ENCODE data around the gene PCNT. TPM values are rescaled to one million over a fixed set of nuclear protein-coding genes. Genes with fewer than 3 reads are reported as not detected.
"Not testable (repeated sequence)": the region's sequence is repeated elsewhere in the genome, so short reads cannot be mapped to it uniquely, and the experiment has no call there.

PCNT gene
- total RNA-seq, 1 experiment from 2014 or later, result 20.5 TPM

DNA sequence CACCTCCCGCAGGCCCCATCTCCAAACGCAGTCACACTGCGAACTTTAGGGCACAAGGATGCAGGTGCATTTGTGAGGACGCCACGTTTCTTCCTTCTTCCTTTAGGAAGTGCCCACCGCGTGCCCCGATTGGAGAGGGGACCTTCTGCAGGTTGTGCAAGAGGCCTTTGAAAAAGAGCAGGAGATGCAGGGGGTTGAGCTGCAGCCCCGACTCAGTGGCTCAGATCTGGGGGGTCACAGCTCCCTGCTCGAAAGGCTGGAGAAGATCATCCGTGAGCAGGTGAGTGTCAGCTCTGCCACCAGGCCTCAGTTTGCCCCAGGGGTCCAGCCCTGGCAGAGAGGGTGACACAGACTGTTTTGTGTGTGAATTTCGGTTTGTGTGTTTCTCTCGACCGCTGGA, 103.6 kb downstream of the PCNT start:
- DNase-seq (ENCODE audit: low spot score), result no peak

DNA sequence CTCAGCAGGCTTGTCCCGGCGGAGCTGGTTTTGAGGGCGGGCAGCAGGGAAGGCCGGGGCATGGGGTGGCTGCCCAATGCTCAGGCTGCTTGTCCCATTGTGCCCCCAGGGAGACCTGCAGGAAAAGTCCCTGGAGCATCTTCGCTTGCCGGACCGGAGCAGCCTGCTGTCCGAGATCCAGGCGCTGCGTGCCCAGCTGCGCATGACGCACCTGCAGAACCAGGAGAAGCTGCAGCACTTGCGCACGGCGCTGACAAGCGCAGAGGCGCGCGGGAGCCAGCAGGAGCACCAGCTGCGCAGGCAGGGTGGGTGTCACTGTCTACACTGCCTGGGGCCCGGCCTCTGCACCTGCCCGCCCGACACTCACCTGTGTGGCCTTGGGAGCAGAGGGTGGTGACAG, 104.3 kb downstream of the PCNT start:
- no peak for DNase-seq (ENCODE audit: low spot score)

DNA sequence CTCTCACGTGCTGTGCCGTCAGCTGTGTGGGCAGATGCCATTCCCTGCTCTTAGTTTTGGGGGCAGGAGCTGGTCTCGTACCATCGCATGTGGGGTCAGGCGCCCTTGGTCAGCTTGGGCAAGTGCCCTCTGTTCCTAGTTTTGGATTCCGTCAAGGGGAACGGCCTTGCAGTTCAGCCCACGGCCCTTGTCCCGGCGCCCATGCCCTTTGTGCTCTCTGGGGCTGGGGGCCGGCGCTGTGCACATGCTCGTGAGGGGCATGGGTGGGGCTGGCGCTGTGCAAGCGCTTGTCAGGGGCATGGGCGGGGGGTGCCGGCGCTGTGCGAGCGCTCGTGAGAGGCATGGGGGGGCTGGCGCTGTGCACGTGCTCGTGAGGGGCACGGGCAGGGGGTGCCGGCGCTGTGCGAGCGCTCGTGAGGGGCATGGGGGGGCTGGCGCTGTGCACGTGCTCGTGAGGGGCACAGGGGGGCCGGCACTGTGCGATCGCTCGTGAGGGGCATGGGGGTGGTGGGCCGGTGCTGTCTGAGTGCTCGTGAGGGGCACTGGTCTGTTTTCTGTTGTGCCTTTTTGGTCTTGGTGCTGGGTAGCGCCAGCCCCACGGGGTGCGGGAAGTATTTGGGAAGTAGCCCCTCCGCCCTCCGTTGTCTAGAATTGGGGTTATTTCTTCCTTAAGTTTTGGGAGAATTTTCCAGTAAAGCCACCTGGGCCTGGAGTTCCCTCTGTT, 105.2 kb downstream of the PCNT start:
- no peak for DNase-seq (ENCODE audit: low spot score)

DNA sequence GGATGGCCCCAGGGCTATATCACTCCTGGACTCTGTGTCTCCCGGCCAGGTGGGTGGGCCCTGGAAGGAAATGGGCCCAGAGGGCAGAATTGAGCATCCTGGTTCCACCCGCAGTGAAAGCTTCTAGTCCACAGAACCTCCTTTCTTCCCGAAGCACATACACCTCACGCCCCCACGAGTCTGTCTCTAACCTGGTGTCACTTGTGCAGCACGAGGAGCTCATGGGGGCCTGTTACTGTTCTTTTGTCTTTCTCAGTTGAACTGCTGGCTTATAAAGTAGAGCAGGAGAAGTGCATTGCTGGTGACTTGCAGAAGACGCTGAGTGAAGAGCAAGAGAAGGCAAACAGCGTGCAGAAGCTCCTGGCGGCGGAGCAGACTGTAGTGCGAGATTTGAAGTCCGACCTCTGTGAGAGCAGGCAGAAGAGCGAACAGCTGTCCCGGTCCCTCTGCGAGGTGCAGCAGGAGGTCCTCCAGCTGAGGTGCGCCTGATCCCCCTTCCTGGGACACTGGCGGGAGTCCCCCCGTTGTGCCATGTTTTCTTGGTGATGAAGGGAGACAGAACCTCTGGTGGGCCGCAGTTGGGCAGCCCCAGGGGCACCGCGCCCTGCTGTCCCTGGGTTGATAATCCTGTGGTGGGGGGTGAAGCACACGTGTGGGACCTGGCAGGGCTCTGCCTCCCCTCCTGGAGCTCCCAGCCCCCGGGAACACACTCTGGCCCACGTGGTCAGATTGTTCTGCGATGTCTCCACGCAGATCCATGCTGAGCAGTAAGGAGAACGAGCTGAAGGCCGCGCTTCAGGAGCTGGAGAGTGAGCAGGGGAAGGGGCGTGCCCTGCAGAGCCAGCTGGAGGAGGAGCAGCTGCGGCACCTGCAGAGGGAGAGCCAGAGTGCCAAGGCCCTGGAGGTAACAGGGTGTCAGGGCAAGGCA, 106.1 kb downstream of the PCNT start:
- DNase-seq (ENCODE audit: low spot score), result no peak

DNA sequence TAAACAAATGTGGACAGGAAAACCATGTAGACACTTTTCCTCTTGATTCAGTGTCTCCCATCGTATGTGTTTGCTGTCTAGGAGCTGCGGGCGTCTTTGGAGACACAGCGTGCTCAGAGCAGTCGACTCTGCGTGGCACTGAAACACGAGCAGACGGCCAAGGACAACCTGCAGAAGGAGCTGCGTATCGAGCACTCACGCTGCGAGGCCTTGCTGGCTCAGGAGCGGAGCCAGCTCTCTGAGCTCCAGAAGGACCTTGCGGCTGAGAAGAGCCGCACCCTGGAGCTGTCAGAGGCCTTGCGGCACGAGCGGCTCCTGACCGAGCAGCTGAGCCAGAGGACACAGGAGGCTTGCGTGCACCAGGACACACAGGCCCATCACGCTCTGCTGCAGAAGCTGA, 107.5 kb downstream of the PCNT start:
- DNase-seq (ENCODE audit: low spot score), result no peak

DNA sequence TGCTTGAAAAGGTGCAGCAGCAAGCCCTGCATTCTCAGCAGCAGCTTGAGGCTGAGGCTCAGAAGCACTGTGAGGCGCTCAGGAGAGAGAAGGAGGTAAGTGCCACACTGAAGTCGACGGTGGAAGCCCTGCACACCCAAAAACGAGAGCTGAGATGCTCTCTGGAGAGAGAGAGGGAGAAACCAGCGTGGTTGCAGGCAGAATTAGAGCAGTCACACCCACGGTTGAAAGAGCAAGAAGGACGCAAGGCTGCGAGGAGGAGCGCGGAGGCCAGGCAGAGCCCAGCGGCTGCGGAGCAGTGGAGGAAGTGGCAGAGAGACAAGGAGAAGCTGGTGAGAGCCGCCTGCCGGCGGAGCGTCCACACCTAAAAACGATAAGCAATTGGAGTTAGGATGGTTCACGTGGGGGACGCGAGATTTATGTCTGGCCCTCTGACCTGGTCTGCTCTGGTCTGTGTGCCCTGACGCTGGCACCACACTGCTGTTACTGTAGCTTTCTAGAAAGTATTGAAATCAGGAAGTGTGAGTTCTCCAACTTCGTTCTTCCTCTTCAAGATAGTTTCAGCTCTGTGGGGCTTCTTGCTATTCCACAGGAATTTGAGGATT, 108.0 kb downstream of the PCNT start:
- DNase-seq (ENCODE audit: low spot score), result no peak

DNA sequence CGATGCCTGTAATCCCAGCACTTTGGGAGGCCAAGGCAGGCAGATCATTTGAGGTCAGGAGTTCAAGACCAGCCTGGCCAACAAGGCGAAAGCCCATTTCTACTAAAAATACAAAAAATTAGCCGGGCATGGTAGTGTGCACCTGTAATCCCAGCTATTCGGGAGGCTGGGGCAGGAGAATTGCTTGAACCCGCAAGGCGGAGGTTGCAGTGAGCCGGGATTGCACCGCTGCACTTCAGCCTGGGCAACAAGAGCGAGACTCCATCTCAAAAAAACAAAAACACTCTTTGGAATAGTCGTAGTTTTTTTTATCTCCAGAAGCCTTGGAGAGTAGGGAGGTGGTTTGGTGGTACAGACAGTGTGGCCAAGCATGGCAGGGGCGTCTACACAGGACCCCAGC, 109.2 kb downstream of the PCNT start:
- DNase-seq (ENCODE audit: low spot score), result not testable (repeated sequence)

DNA sequence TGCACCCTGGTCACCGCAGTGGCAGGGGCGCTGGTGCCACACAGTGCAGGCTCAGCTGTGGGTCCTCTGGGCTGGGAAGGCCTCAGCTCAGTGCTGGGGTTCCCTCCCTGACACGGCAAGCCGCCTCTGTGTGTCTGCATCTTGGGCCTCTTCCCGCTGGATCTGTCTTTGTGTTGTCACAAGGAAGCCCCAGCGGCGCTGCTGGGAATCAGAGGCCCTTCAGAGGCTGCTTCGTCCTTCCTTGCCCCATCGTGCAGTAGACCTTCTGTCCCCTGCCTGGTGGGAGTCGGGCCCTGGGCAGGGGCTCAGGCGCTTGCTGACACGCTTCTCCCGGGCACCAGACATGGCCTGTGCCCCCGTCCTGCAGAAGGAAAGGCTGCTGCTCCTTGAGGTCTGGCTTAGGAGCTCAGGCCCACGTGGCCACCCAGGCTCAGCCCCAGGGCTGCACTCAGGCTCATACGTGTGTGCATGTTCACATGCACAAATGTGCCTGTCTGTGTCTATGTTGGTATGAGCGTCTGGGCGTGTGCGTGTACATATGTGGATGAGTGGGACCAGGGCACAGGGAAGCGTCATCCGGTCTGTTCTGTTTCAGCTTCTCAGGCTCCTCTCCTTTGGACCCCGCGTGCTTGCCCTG, 110.5 kb downstream of the PCNT start:
- DNase-seq (ENCODE audit: low spot score), result no peak

DNA sequence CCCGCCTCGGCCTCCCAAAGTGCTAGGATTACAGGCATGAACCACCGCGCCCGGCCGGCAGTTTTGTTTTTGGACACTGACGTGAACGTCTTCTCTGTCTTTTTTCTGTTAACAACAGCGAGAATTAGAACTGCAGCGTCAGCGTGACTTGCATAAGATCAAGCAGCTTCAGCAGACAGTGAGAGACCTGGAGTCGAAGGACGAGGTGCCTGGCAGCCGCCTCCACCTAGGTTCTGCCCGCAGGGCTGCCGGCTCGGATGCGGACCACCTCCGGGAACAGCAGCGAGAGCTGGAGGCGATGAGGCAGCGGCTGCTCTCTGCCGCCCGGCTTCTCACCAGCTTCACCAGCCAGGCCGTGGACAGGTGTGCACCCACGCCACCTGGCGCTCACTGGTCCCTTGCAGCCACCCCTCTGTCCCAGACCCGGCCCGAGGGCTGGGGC, 111.9 kb downstream of the PCNT start:
- no peak for DNase-seq (ENCODE audit: low spot score)

DNA sequence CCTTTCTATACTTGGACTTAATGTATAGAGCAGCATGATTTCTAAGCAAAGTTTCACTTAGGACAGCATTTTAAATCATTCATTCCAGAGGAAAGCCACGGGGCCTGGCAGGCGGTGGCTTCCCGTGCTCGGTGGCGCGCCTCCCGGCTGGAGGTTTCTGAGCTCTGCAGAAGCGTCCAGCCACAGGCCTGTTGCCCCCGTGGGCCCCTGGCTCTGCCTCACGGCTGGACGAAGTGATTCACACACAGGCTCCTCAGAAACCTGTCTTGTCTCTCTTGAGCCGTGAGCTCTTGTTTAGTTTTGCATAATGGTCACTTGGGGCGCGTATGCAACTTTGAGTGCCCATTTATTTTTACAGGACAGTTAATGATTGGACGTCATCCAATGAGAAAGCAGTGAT, 112.7 kb downstream of the PCNT start:
- no peak for DNase-seq (ENCODE audit: low spot score)

DNA sequence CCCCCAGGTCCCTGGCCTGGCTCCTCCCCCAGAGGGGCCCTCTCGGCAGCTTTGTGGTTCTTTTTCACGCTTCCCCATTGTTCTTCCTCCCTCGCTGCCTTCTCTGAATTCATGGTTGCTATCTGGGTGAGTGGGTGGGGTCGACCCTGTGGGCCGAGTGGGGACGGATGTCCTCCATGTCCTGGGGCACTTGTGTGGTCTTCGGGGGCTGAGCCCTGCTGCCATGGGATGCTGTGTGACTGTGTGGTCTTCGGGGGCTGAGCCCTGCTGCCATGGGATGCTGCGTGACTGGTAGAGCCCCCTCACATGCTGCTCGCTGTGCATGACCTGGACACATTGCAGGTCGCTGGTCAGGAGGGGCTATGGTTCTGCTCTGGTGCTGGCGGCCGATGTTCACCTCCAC, 113.1 kb downstream of the PCNT start:
- DNase-seq (ENCODE audit: low spot score), result no peak

DNA sequence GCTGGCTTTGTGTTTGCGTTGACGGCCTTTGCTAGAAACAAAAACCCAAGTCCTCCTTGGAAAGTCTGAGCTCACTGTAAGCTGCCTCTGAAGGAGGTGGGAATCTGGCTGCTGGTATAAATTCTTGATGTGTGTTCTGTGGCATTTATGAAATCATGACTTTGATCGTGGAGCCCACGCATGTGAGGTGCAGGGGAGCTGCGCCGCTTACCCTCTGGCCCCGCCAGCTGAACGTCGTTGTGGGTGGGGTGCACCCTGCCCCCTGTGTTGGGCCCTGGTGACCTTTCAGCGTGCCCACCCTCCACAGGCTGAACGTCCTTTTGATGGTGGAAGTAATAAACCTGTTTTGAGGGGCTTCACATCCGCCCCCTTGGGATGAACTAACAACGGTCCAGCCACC, 113.6 kb downstream of the PCNT start:
- DNase-seq (ENCODE audit: low spot score), result no peak

DNA sequence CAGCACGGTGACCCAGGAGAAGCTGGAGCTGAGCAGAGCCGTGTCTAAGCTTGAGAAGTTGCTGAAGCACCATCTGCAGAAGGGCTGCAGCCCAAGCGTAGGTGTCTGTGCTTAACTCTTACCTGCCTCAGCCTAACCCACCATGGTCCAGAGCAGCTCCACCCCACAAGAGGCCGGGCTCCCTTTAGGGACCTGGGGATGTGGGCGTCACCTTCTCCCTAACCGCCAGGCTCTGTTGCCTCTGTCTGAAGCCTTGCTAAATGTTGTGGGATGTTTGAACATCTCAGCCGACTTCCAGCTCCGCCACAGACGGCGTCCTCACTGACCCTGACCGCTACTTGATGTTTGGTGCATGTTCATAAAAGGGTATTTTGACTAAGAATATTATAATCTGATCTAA, 114.3 kb downstream of the PCNT start:
- no peak for DNase-seq (ENCODE audit: low spot score)

DNA sequence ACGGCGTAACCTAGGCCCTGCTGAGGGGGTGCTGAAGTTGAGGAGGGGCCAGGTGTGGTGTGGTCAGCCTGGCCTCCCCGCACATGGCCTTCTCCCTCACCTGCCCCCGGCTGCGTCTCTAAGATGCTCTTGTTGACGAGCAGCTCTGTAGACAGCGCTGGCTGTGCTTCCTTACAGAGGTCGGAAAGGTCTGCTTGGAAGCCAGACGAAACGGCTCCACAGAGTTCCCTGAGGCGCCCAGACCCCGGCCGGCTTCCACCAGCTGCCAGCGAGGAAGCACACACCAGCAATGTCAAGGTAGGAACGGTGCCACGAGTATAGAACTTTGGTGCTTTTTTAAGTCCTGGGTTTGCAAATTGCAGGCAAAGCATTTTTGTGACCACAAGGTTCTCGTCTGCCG, 116.0 kb downstream of the PCNT start:
- no peak for DNase-seq (ENCODE audit: low spot score)

DNA sequence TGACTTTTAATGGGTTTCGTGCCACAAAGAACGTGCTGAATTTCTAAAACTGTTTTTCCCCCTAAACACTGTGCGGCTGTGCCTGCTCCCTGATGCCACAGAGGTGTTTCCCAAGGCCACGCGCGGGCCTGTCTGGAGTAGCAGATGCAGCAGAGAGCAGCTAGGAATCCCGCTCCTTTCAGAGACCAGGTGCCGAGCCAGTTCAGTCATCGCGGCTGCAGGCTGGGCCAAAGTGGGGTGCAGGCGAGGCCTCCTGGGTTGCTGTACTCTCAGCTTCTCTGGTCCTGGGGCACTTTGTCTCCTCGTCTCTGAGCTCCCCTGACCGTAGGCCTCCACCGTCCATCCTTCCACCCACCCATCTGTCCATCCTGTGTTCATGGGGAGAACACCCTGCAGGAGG, 117.4 kb downstream of the PCNT start:
- DNase-seq (ENCODE audit: low spot score), result no peak

DNA sequence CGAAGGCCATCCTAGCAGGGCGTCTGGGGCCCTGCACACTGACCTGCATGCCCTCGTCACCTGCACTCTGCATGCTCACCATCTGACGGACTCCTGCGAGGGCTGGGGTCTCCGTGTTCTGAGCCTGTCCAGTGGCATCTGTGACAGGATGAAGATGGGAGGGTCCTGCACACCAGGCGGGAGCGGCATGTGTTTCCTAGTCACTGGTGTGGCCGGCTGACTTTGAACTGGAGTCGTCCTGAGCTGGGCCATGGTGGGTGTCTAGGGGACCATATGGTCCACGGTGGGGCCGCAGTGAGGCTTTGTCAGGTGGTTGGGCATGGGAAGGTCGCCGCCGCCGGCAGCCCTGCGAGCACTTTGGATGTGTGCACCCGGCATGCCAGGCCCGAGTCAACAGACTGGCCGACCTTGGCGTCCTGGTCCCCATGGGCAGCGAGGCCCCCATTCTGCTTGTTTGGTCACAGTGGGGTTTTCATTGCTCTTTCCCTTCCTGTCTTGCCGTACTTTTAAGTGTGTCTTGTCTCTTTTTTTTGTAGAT, 118.1 kb downstream of the PCNT start:
- no peak for DNase-seq (ENCODE audit: low spot score)

DNA sequence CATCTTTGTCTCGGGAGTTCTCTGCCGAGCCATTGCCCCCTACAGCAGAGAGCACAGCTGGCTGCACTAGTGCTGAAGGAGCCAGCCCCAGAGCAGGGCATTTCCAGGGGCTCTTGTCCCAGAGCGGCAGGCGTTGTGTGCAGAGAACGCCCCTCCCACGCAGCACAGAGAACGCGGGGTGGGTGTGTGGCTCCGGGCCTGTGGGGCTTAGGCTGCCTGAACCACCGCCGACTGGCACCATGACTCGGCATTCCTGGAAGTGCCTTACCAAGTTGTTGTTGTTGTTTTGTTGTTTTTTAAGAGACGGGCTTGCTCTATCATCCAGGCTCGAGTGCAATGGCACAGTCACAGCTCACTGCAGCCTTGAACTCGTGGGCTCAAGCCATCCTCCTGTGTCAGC, 119.0 kb downstream of the PCNT start:
- DNase-seq (ENCODE audit: low spot score), result no peak

DNA sequence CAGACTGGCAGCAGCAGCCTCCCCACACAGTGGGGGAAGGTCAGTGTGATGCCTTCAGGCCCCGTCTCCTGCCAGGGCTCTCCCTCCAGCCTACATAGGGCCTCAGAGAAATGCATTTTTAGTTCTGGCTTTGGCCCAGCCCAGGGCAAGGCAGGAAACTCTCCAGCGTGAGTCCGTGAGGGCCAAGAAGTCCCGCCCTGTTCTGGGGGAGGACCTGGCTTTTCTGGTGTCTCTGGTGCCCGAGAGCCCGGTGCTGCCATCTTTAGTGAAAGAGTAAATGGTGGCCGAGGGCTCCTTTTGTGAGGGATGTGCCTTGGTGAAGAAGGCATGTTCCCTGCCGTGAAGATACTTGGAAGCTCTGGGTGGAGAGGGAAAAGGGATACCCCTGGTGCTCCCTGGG, 120.0 kb downstream of the PCNT start:
- no peak for DNase-seq (ENCODE audit: low spot score)

DNA sequence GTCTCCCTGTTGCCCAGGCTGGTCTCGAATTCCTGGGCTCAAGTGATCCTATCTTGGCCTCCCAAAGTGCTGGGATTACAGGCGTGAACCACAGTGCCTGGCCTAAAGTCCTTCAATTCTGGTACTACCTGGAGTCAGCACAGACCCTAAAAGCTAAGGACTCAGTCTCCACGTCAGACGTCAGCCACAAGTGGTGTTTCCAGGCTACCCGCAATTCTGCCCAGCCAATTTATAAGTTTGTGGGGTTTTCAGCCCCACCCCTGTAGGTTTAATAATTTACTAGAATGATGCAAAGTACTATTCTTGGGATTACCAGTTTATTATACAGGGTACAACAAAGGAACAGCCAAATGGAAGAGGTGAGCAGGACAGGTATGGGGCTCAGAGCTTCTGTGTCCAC, 124.2 kb downstream of the PCNT start:
- no peak for DNase-seq (ENCODE audit: low spot score)

DNA sequence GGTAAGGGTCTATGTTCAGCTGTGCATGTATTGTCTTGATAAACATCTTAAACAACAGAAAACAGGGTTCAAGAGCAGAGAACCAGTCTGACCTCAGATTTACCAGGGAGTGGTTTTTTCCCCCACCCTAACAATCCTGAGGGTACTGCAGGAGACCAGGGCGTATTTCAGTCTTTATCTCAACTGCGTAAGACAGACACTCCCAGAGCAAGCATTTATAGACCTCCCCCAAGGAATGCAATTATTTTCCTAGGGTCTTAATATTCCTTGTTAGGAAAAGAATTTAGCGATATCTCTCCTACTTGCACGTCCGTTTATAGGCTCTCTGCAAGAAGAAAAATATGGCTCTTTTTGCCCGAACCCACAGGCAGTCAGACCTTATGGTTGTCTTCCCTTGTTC, 124.9 kb downstream of the PCNT start:
- DNase-seq (ENCODE audit: low spot score), result not testable (repeated sequence)

DNA sequence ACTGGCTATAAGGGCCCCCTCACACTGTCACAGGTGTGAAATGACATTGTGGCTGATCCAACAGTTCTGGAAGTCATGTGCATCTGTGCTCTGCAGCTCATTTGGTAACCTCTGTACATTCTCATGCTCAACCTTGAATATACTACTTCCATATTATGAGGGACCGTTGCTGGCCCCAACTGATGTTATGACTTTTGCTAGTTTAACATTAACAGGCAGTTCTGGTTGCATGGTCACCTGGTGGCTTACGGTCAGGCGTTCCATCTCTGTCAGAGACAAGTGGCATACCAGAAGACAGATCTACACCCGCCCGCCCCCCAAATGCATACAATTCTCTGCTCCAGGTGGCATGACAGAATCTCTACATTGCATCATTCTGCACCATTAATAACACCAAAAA, 128.8 kb downstream of the PCNT start:
- DNase-seq (ENCODE audit: low spot score), result no peak

DNA sequence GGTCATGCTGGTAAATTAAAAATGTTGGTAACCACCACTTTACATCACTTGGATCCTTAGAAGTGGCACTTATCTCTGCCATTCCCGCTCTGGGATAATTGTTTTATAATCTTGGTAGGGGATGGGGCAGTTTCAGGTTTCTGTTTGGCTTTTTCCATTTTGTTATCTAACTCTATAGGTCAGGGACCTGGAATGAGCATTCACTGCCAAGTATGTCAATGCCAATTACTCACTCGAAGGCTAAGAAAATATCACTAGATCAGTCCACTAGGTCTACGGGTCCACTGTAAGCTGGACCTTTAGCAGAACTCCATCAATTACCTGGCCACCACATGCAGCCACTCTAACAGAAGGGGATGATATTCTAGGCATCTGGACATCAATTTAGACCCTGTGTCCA, 130.2 kb downstream of the PCNT start:
- no peak for DNase-seq (ENCODE audit: low spot score)

Measured in A172 (cell line).